ENCODE data around the gene ZNF195.
"Not testable (repeated sequence)": the region's sequence is repeated elsewhere in the genome, so short reads cannot be mapped to it uniquely, and the experiment has no call there.

The ZNF195 gene

DNA sequence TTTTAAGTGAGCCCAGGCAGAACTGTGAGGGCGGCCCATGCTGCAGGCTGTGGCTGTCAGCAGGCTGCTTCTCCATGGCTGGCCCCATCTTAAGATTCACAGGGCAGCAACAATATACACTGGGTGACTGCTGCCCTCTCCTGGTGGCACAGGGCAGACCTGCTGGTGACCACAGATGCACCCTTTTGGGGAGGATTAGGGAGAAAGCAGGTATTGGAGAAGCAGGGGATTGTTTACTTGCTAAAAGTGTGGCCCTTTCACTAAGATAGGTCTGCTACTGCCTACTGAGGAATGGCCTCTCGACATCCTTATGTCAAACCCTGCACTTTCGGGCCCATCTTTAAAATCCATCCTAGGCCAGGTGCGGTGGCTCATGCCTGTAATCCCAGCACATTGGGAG lies 38.1 kb upstream of the ZNF195 start:
- peak in 2 of 3 experiments; percentile 27 to 33 for TF ChIP-seq CTCF (IDR thresholded peaks at IDR 0.05; ENCODE audit: unreplicated experiment in 3 of 3)
- not testable (repeated sequence) for H3K36me3 Mint-ChIP-seq (ENCODE audit: low read depth); H3K9me3 Mint-ChIP-seq; H3K27me3 Mint-ChIP-seq (ENCODE audit: low read depth); H3K4me3 Mint-ChIP-seq; H3K4me1 Mint-ChIP-seq
- H3K27ac Mint-ChIP-seq: peak overlapping the region in 1 of 3 experiments; percentile 14

DNA sequence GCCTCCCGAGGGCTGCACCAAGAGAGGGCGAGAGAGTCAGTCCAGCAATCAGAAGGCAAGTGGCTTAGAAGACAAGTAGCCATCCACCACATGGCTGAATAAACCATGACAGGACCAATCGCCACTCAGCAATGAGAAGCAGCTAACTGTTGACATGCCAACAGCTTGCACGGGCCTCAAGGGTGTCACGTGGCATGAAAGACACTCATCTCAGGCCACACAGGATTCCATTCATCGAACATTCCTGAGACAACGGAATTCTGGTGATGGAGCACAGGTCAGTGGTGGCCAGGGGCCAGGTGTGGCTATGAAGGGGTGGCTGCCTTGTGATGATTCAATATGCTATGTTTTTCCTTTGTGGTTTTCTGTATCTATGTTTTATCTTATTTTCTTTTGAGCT lies 36.4 kb upstream of the ZNF195 start:
- H3K4me3 Mint-ChIP-seq: not testable (repeated sequence)

DNA sequence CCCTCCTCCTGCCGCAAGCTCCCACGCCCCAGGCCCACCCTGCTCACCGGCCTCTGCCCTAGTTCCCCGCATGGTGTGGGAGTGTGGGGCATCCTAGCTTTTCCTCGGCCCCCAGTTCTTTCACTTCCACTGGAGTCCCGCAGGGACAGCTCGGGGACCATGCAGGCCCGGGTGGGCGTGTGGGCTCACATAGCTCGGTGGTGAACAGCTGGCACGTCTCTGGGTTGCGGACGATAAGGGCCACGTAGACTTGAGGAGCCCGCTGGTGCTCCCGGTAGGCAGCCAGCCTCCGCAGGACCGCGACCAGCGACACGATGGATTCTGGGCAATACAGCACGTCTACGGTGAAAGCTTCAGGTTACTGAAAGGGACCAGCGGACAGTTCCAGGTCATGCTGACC lies 34.7 kb upstream of the ZNF195 start:
- H3K4me1 Mint-ChIP-seq; H3K27me3 Mint-ChIP-seq (ENCODE audit: low read depth); H3K36me3 Mint-ChIP-seq (ENCODE audit: low read depth); H3K9me3 Mint-ChIP-seq; H3K4me3 Mint-ChIP-seq; H3K27ac Mint-ChIP-seq: not testable (repeated sequence)

More for the DNA sequence above, 36.4 kb upstream of the ZNF195 start:
- H3K9me3 Mint-ChIP-seq; H3K4me1 Mint-ChIP-seq; H3K36me3 Mint-ChIP-seq (ENCODE audit: low read depth); H3K27me3 Mint-ChIP-seq (ENCODE audit: low read depth); H3K27ac Mint-ChIP-seq: not testable (repeated sequence)

DNA sequence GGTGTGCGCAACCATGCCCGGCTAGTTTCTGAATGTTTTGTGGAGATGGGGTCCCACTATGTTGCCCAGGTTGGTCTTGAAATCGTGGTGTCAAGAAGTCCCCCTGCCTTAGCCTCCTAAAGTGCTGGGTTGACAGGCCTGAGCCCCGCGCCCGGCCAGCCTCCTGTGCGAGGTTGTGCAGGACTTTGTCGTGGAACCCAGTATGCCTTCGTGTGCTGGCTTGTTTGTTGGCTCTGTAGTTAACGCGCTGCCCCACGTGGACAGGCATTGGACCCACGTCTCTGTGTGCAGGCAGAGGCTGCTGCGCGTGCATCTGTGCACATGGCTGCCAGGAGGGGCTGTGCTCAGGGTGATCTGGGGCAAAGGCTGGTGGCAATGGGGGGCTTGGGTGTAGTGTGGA lies 33.9 kb upstream of the ZNF195 start:
- TF ChIP-seq CTCF (IDR thresholded peaks at IDR 0.05; ENCODE audit: unreplicated experiment in 3 of 3): no peak
- Mint-ChIP-seq H3K9me3 (no peaks in the 10 kb centered on the region), H3K4me3 (no peak overlapping the region), H3K4me1 (no peaks in the 10 kb centered on the region), H3K36me3 (ENCODE audit: low read depth) (no peaks in the 10 kb centered on the region), H3K27me3 (ENCODE audit: low read depth) (peaks cover 6% of the 10 kb centered on the region), H3K27ac (no peak overlapping the region)

DNA sequence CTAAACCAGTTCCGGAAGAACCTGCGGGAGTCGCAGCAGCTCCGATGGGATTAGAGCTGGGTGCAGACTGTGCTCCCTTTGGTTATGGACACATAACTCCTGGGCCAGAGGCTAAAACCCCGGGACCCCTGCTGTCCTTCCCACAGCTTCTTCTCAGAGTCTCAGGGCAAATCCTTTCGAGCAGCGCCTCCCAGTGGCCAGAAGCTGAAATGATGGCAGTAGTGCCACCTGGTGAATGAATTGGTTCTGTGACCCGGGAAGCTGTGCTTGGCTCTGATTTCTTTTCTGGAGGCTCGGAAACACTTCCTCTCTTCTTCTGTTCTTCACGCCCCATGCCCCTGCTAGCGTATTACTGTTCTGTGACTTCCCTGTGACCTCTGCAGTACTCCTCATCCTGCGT lies 29.8 kb upstream of the ZNF195 start:
- H3K27ac Mint-ChIP-seq: peak overlapping the region in 2 of 3 experiments; percentile 26 to 39
- not testable (repeated sequence) for H3K36me3 Mint-ChIP-seq (ENCODE audit: low read depth); H3K4me3 Mint-ChIP-seq; H3K9me3 Mint-ChIP-seq; H3K4me1 Mint-ChIP-seq; H3K27me3 Mint-ChIP-seq (ENCODE audit: low read depth)
- peak; percentile 69 to 79 (median 76) for TF ChIP-seq CTCF (IDR thresholded peaks at IDR 0.05; ENCODE audit: unreplicated experiment in 3 of 3)

DNA sequence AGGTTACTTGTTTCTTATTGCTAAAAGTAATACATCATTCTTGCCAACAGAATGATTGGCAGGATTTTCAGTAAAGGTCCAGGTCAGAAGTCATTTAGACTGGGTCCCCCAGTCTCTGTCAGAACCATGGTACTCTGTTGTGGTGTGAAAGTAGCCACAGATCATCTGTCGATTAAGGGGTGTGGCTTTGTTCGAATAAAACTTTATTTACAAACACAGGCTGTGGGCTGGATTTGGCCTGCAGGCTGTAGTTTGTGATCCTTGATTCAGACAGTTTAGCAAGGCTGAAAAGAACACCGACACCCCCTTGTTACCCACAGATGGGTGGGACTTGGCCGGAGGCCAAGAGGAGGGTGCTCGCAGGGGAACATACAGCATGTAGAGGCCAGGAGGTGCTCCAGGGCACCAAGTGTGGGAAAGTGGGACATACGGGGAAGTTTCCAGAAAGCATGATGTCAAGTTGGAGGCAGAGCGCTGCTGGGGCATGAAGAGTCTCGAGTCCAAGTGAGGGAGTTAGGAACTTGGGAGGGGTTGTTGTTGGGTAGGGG lies 29.2 kb upstream of the ZNF195 start:
- H3K4me3 Mint-ChIP-seq; H3K36me3 Mint-ChIP-seq (ENCODE audit: low read depth); H3K9me3 Mint-ChIP-seq; H3K4me1 Mint-ChIP-seq; H3K27ac Mint-ChIP-seq; H3K27me3 Mint-ChIP-seq (ENCODE audit: low read depth): not testable (repeated sequence)

GRCh38 chr11:3406937-3407336 lies 28.0 kb upstream of the ZNF195 start:
- not testable (repeated sequence) for H3K4me1 Mint-ChIP-seq; H3K4me3 Mint-ChIP-seq; H3K36me3 Mint-ChIP-seq (ENCODE audit: low read depth); H3K9me3 Mint-ChIP-seq; H3K27me3 Mint-ChIP-seq (ENCODE audit: low read depth); H3K27ac Mint-ChIP-seq

- H3K4me1 Mint-ChIP-seq; H3K9me3 Mint-ChIP-seq; H3K36me3 Mint-ChIP-seq (ENCODE audit: low read depth); H3K4me3 Mint-ChIP-seq; H3K27ac Mint-ChIP-seq: not testable (repeated sequence)
- peaks cover 14% of the 10 kb centered on the region for H3K27me3 Mint-ChIP-seq (ENCODE audit: low read depth)
These were observed 27.4 kb upstream of the ZNF195 start for GRCh38 chr11:3406223-3406875.

GRCh38 chr11:3404076-3404925 lies 25.4 kb upstream of the ZNF195 start:
- not testable (repeated sequence) for H3K4me3 Mint-ChIP-seq; H3K27ac Mint-ChIP-seq; H3K4me1 Mint-ChIP-seq; H3K9me3 Mint-ChIP-seq; H3K36me3 Mint-ChIP-seq (ENCODE audit: low read depth)
- peaks cover 14% of the 10 kb centered on the region for H3K27me3 Mint-ChIP-seq (ENCODE audit: low read depth)

DNA sequence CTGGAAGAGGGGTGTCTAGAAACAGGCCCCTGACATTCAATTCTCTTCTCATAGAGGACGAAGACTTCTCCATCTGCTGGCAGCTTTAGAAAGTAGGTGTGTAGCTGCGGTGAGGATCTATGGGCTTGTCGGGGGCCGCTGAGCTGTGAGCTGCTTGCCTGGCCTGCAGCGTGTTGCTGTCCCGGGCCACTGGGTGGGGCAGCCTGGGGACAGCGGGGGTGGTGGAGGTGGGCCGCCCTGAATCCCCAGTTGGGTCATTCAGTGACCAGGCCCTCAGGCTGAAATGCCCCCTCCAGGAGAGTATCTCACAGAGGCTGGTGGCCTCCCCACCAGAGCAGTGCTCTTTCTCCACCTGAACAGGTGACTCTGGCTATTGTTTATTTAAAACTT lies 23.9 kb upstream of the ZNF195 start:
- not testable (repeated sequence) for H3K36me3 Mint-ChIP-seq (ENCODE audit: low read depth); H3K4me3 Mint-ChIP-seq; H3K27ac Mint-ChIP-seq; H3K4me1 Mint-ChIP-seq; H3K9me3 Mint-ChIP-seq
- H3K27me3 Mint-ChIP-seq (ENCODE audit: low read depth): peaks cover 11% of the 10 kb centered on the region

- not testable (repeated sequence) for H3K4me1 Mint-ChIP-seq; H3K36me3 Mint-ChIP-seq (ENCODE audit: low read depth); H3K4me3 Mint-ChIP-seq; H3K9me3 Mint-ChIP-seq; H3K27ac Mint-ChIP-seq
- peaks cover 11% of the 10 kb centered on the region for H3K27me3 Mint-ChIP-seq (ENCODE audit: low read depth)
These were observed 23.4 kb upstream of the ZNF195 start for GRCh38 chr11:3402181-3402860.
